HepG2 (cell line): ENCODE measurements around the gene GPER1. TPM values are rescaled to one million over a fixed set of nuclear protein-coding genes. Genes with fewer than 3 reads are reported as not detected.

Experiments used
- ARNT2 ChIP-seq: sonication (generic); formaldehyde crosslinking; IDR thresholded peaks from 2 replicates; pipeline ENCODE4 v1.8.0; 2022; ENCODE audit warnings: mild to moderate bottlenecking, low read depth, missing genetic modification reagents, moderate library complexity
- FOXP4 ChIP-seq: sonication (generic); formaldehyde crosslinking; IDR thresholded peaks from 2 replicates; pipeline ENCODE4 v1.4.0; 2020; ENCODE audit warnings: missing genetic modification reagents
- PAX8 ChIP-seq: sonication (generic); formaldehyde crosslinking; IDR thresholded peaks from 2 replicates; pipeline ENCODE4 v1.8.0; 2022; ENCODE audit warnings: mild to moderate bottlenecking, missing genetic modification reagents, borderline replicate concordance
- SMC3 ChIP-seq: IDR thresholded peaks from 2 replicates; pipeline ENCODE4 v1.6.1; 2011; ENCODE audit warnings: low read length, improper control_type of control experiment
- TRAFD1 ChIP-seq: sonication (generic); formaldehyde crosslinking; IDR thresholded peaks from 2 replicates; pipeline ENCODE4 v1.5.1; 2020; ENCODE audit warnings: missing genetic modification reagents, mild to moderate bottlenecking, borderline replicate concordance
- ZBTB43 ChIP-seq: sonication (generic); formaldehyde crosslinking; conservative IDR thresholded peaks from 2 replicates; pipeline ENCODE4 v1.4.0; 2020; ENCODE audit warnings: missing genetic modification reagents
- ZNF142 ChIP-seq: sonication (generic); formaldehyde crosslinking; IDR thresholded peaks from 2 replicates; pipeline ENCODE4 v1.4.0; 2020; ENCODE audit warnings: missing genetic modification reagents
- ZNF512 ChIP-seq: sonication (generic); formaldehyde crosslinking; IDR thresholded peaks from 2 replicates; pipeline ENCODE4 v1.4.0; 2020; ENCODE audit warnings: mild to moderate bottlenecking, missing genetic modification reagents
- ZNF879 ChIP-seq: sonication (generic); formaldehyde crosslinking; IDR thresholded peaks from 2 replicates; pipeline ENCODE4 v1.8.1; 2023; ENCODE audit warnings: missing genetic modification reagents
- ZNF883 ChIP-seq: sonication (generic); formaldehyde crosslinking; IDR thresholded peaks from 2 replicates; pipeline ENCODE4 v1.5.1; 2020; ENCODE audit warnings: mild to moderate bottlenecking, missing genetic modification reagents; ENCODE audit errors: not compliant biosample characterization
- ZXDC ChIP-seq: sonication (generic); formaldehyde crosslinking; IDR thresholded peaks from 2 replicates; pipeline ENCODE4 v1.5.0; 2020; ENCODE audit warnings: mild to moderate bottlenecking, missing genetic modification reagents
- polyA plus RNA-seq, 8 experiments: library from polyadenylated mRNA; depleted of rRNA in 3 of 8; stranded (reverse) in 7 of 8; unstranded in 1 of 8; fragments of >200 nt; fragmentation: Illumina TruSeq in 4 of 8; extraction: Trizol in 4 of 8; gene quantifications; 2 replicates each; pipeline versions ENCODE4 v1.2.1 to v1.2.3, GENCODE V29; 2011 to 2016; ENCODE audit warnings: low read depth in 4 of 8, missing spikeins in 1 of 8, mixed read lengths in 1 of 8; ENCODE audit not compliant: insufficient read depth in 1 of 8
- total RNA-seq, 5 experiments: library from RNA; depleted of rRNA; stranded (reverse); fragments of >200 nt; fragmentation: Illumina TruSeq; extraction: Trizol; gene quantifications; 2 replicates each; pipeline ENCODE4 v1.2.3, GENCODE V29; 2016; ENCODE audit warnings: low read depth in 1 of 5

Gene GPER1
- total and polyA plus RNA-seq, 2 of the 13 experiments (the other 11 are each of a cell fraction or from before 2014, with no cell fraction given) = 12.7 to 19.7 TPM

- TF ChIP-seq TRAFD1 (no peak), ZNF883 (CRISPR knock-in tag) (no peak), ZNF879 (CRISPR knock-in tag) (0 out of 2 replicates have a peak, but pooled peaks have one; percentile 7), ZBTB43 (peak; percentile 47; the same call in 1 of the 2 replicates), ARNT2 (CRISPR knock-in tag) (no peak), ZNF142 (CRISPR knock-in tag) (no peak), FOXP4 (CRISPR knock-in tag) (no peak), ZXDC (peak; percentile 69; the same call in 1 of the 2 replicates), SMC3 (no peak), ZNF512 (CRISPR knock-in tag) (no peak), PAX8 (CRISPR knock-in tag) (no peak)
These were observed 43.5 kb upstream of the GPER1 start, which contains the start of gene GPR146 (continued) for GRCh38 chr7:1044189-1045068.
